SK-N-SH (cell line): ENCODE measurements around the gene BFSP2.

Experiments used
- RCOR1 ChIP-seq: fragments of 150-350 bp; IDR thresholded peaks from 2 replicates; pipeline ENCODE4 v1.6.1; 2017; ENCODE audit warnings: antibody characterized with exemption, low read length
- TF ChIP-seq, protein P1 (sequence below): fragments of 200-600 bp; sonication (generic); IDR thresholded peaks from 2 replicates; pipeline ENCODE4 v1.6.1; 2017; ENCODE audit warnings: antibody characterized with exemption, mild to moderate bottlenecking, moderate library complexity

DNA sequence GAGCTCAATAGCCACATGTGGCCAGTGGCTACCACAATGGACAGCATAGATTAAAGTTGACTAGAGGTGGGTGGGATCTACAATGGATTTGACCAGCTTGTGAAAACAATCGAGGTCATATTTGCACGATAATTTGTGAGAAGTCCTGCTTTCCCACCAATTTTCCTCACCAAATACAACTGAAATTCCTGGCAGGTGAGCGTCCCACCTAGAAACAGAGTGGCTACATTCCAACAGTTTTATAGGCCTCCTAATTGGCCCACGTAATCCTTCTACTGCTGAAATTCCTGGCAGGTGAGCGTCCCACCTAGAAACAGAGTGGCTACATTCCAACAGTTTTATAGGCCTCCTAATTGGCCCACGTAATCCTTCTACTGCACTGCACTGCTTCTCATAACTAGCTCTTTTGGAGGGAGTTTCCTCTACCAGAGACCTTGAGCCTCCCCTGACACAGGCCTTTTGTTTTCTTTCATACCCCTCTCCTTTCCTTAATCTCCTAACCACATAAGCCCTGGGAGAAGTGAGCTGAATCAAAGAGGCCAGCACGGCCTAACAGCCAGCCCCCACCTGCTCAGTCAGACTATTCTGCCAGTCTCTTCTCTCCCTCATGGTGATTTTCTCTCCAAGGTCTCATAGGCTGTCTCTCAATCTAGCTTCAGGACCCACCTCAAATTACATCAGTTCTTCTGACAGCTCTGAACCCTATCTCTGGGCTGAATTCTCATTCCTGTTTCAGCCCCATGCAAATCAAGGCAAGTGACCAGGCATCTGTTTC, 80.2 kb downstream of the BFSP2 start:
- TF ChIP-seq, protein P1, sequence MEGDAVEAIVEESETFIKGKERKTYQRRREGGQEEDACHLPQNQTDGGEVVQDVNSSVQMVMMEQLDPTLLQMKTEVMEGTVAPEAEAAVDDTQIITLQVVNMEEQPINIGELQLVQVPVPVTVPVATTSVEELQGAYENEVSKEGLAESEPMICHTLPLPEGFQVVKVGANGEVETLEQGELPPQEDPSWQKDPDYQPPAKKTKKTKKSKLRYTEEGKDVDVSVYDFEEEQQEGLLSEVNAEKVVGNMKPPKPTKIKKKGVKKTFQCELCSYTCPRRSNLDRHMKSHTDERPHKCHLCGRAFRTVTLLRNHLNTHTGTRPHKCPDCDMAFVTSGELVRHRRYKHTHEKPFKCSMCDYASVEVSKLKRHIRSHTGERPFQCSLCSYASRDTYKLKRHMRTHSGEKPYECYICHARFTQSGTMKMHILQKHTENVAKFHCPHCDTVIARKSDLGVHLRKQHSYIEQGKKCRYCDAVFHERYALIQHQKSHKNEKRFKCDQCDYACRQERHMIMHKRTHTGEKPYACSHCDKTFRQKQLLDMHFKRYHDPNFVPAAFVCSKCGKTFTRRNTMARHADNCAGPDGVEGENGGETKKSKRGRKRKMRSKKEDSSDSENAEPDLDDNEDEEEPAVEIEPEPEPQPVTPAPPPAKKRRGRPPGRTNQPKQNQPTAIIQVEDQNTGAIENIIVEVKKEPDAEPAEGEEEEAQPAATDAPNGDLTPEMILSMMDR: no peak
- TF ChIP-seq RCOR1: no peak
